Measurements from ENCODE around the gene PLA2G5. TPM values are rescaled to one million over a fixed set of nuclear protein-coding genes. Genes with fewer than 3 reads are reported as not detected.

The PLA2G5 gene
- total RNA-seq, 1 donor from 2014 or later = not detected

DNA sequence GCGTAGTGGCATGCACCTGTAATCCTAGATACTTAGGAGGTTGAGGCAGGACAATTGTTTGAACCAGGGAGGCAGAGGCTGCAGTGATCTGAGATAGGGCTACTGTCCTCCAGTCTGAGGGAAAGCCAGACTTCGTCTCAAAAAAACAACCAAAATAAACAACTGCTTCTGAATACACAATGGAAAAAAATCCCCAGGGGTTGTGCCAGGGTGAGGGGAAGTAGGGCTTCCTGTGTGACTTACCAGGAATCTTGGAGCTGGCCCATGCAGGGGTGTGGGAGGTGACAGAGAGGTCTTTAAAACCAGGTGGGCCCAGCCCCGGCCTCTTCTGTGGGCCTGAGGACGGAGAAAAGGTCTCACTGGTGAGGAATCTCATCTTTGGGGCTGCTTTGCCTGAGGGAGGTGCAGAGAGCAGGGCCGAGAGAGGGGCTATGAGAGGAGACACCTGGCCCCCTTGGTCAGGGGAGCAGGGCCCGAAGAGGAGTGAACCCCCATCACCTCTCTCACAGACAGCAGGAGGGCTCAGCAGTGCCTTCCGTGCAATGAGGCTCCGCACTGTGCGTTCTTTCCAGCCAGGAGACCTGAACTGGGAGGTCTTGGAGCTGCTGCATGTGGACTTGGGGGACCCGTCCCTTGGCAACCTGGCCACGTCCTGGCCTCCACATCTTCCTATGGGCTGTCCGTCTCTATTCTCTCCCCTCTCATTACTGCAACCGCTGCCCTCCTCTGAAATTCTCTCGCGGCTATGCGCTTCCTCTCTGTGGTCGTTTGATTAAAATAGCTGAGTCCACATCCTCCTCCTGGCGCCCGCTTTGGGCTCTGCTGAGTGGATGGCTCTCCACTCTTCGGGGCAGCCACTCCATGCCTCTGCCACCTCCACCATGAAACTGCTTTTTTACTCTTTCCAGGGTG lies 10.7 kb downstream of the PLA2G5 start:
- Histone ChIP-seq H3K9ac (ENCODE audit: low read length) (no peak overlapping the region), H3K9me3 (ENCODE audit: insufficient read depth, low read depth, low read length) (no peaks in the 10 kb centered on the region), H3K4me1 (ENCODE audit: insufficient read depth, low read length) (no peaks in the 10 kb centered on the region), H4K20me1 (ENCODE audit: insufficient read depth, low read length) (no peaks in the 10 kb centered on the region), H3K4me2 (ENCODE audit: low read length) (no peak overlapping the region), H3K27me3 (ENCODE audit: insufficient read depth, low read length) (peaks cover 2% of the 10 kb centered on the region), H3K27ac (ENCODE audit: low read depth, low read length) (no peak overlapping the region), H3K36me3 (ENCODE audit: insufficient read depth, low read length) (no peaks in the 10 kb centered on the region), H2AFZ (ENCODE audit: low read depth, low read length) (no peak overlapping the region), H3K4me3 (ENCODE audit: insufficient read depth, low read depth, low read length) (no peak overlapping the region), H3K79me2 (ENCODE audit: insufficient read depth, low read length) (no peaks in the 10 kb centered on the region)
- Mint-ChIP-seq H3K27me3 (ENCODE audit: low read depth, unreplicated experiment) (peaks cover 40% of the 10 kb centered on the region), H3K4me3 (ENCODE audit: unreplicated experiment) (no peak overlapping the region), H3K36me3 (ENCODE audit: low read depth, unreplicated experiment) (peaks cover 2% of the 10 kb centered on the region), H3K9me3 (ENCODE audit: unreplicated experiment) (peaks cover 7% of the 10 kb centered on the region), H3K4me1 (ENCODE audit: low read depth, unreplicated experiment) (no peaks in the 10 kb centered on the region), H3K27ac (ENCODE audit: unreplicated experiment) (no peak overlapping the region)
- FAIRE-seq = no peak
- DNase-seq (ENCODE audit: low read depth) = no peak
- TF ChIP-seq EZH2 (IDR thresholded peaks at IDR 0.05; ENCODE audit: insufficient read depth, low read length) = no peak
- TF ChIP-seq, protein P1, sequence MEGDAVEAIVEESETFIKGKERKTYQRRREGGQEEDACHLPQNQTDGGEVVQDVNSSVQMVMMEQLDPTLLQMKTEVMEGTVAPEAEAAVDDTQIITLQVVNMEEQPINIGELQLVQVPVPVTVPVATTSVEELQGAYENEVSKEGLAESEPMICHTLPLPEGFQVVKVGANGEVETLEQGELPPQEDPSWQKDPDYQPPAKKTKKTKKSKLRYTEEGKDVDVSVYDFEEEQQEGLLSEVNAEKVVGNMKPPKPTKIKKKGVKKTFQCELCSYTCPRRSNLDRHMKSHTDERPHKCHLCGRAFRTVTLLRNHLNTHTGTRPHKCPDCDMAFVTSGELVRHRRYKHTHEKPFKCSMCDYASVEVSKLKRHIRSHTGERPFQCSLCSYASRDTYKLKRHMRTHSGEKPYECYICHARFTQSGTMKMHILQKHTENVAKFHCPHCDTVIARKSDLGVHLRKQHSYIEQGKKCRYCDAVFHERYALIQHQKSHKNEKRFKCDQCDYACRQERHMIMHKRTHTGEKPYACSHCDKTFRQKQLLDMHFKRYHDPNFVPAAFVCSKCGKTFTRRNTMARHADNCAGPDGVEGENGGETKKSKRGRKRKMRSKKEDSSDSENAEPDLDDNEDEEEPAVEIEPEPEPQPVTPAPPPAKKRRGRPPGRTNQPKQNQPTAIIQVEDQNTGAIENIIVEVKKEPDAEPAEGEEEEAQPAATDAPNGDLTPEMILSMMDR (IDR thresholded peaks at IDR 0.05; ENCODE audit: insufficient read depth, low read depth, low read length) = no peak

DNA sequence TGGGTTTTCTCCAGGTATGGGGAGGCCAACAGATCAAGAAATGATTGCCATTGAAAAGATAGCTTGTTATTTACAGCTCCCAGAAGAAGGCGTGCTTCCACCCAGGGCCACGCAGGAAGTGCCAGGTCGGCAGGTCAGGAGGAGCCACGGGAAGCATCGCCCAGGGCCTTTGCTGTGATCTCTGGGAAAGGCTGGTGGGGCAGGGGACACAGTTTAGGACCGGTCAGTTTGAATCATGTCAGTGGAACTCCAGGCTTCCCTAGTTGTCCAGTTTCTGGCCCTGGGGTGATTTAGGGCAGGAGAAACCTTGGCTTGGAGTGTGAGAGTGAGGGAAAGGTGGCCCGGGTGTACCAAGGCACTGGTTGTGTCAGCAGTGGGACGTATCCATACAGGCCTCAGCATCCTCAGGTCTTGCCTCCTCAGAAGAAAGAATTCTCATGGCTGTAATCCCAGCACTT lies 11.4 kb downstream of the PLA2G5 start:
- no peak overlapping the region for H3K4me3 Mint-ChIP-seq (ENCODE audit: unreplicated experiment)
- peaks cover 42% of the 10 kb centered on the region for H3K27me3 Mint-ChIP-seq (ENCODE audit: low read depth, unreplicated experiment)
- H3K36me3 Mint-ChIP-seq (ENCODE audit: low read depth, unreplicated experiment) = peaks cover 2% of the 10 kb centered on the region
- H2AFZ ChIP-seq (ENCODE audit: low read depth, low read length) = no peak overlapping the region
- H3K27ac ChIP-seq (ENCODE audit: low read depth, low read length) = no peak overlapping the region
- no peak overlapping the region for H3K4me3 ChIP-seq (ENCODE audit: insufficient read depth, low read depth, low read length)
- H3K4me2 ChIP-seq (ENCODE audit: low read length) = no peak overlapping the region
- no peak overlapping the region for H3K9ac ChIP-seq (ENCODE audit: low read length)
- H3K36me3 ChIP-seq (ENCODE audit: insufficient read depth, low read length) = no peaks in the 10 kb centered on the region
- no peaks in the 10 kb centered on the region for H3K79me2 ChIP-seq (ENCODE audit: insufficient read depth, low read length)
- H3K4me1 ChIP-seq (ENCODE audit: insufficient read depth, low read length) = no peaks in the 10 kb centered on the region
- DNase-seq (ENCODE audit: low read depth) (no peak), FAIRE-seq (no peak)
- H3K9me3 Mint-ChIP-seq (ENCODE audit: unreplicated experiment) = peaks cover 7% of the 10 kb centered on the region
- H3K27ac Mint-ChIP-seq (ENCODE audit: unreplicated experiment) = no peak overlapping the region
- H3K27me3 ChIP-seq (ENCODE audit: insufficient read depth, low read length) = peaks cover 2% of the 10 kb centered on the region
- H3K9me3 ChIP-seq (ENCODE audit: insufficient read depth, low read depth, low read length) = no peaks in the 10 kb centered on the region
- no peak for TF ChIP-seq EZH2 (IDR thresholded peaks at IDR 0.05; ENCODE audit: insufficient read depth, low read length)
- TF ChIP-seq, protein P1 (IDR thresholded peaks at IDR 0.05; ENCODE audit: insufficient read depth, low read depth, low read length) = no peak
- H4K20me1 ChIP-seq (ENCODE audit: insufficient read depth, low read length) = no peaks in the 10 kb centered on the region
- H3K4me1 Mint-ChIP-seq (ENCODE audit: low read depth, unreplicated experiment) = no peaks in the 10 kb centered on the region

- FAIRE-seq (no peak), DNase-seq (ENCODE audit: low read depth) (no peak)
- Mint-ChIP-seq H3K27ac (ENCODE audit: unreplicated experiment) (no peak overlapping the region), H3K4me1 (ENCODE audit: low read depth, unreplicated experiment) (no peaks in the 10 kb centered on the region), H3K9me3 (ENCODE audit: unreplicated experiment) (no peaks in the 10 kb centered on the region), H3K27me3 (ENCODE audit: low read depth, unreplicated experiment) (peaks cover 33% of the 10 kb centered on the region), H3K36me3 (ENCODE audit: low read depth, unreplicated experiment) (peaks cover 2% of the 10 kb centered on the region), H3K4me3 (ENCODE audit: unreplicated experiment) (no peak overlapping the region)
- Histone ChIP-seq H2AFZ (ENCODE audit: low read depth, low read length) (no peak overlapping the region), H3K9me3 (ENCODE audit: insufficient read depth, low read depth, low read length) (no peaks in the 10 kb centered on the region), H3K27me3 (ENCODE audit: insufficient read depth, low read length) (peaks cover 2% of the 10 kb centered on the region), H3K27ac (ENCODE audit: low read depth, low read length) (no peak overlapping the region), H4K20me1 (ENCODE audit: insufficient read depth, low read length) (no peaks in the 10 kb centered on the region), H3K79me2 (ENCODE audit: insufficient read depth, low read length) (no peaks in the 10 kb centered on the region), H3K4me1 (ENCODE audit: insufficient read depth, low read length) (no peaks in the 10 kb centered on the region), H3K4me3 (ENCODE audit: insufficient read depth, low read depth, low read length) (no peak overlapping the region), H3K4me2 (ENCODE audit: low read length) (no peak overlapping the region), H3K9ac (ENCODE audit: low read length) (no peak overlapping the region), H3K36me3 (ENCODE audit: insufficient read depth, low read length) (no peaks in the 10 kb centered on the region)
- TF ChIP-seq, protein P1 (IDR thresholded peaks at IDR 0.05; ENCODE audit: insufficient read depth, low read depth, low read length) = no peak
- no peak for TF ChIP-seq EZH2 (IDR thresholded peaks at IDR 0.05; ENCODE audit: insufficient read depth, low read length)
Measured at GRCh38 chr1:20082772-20083171, 12.8 kb downstream of the PLA2G5 start.

All from astrocyte (in vitro differentiated cells and primary cell).